Measurements from ENCODE around the gene DHRS11.

Gene DHRS11, protein sequence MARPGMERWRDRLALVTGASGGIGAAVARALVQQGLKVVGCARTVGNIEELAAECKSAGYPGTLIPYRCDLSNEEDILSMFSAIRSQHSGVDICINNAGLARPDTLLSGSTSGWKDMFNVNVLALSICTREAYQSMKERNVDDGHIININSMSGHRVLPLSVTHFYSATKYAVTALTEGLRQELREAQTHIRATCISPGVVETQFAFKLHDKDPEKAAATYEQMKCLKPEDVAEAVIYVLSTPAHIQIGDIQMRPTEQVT

GRCh38 chr17:36591434-36592315, at the start of gene DHRS11:
Gene DHRS11 (plus strand): TSS chr17:36591879. CDS start chr17:36592010, 131 bp downstream.
- H3K27me3 Mint-ChIP-seq, result no peaks in the 10 kb centered on the region
- H3K36me3 Mint-ChIP-seq, result peaks cover 3% of the 10 kb centered on the region
- H3K4me1 Mint-ChIP-seq, result peaks cover 34% of the 10 kb centered on the region
- H3K9me3 Mint-ChIP-seq, result no peaks in the 10 kb centered on the region
- peak within 1 kb of the TSS; percentile 86 for H3K4me3 Mint-ChIP-seq
- peak within 1 kb of the TSS; percentile 84 for H3K27ac Mint-ChIP-seq

GRCh38 chr17:36542755-36543154, 48.9 kb upstream of the DHRS11 start:
- no peak overlapping the region for H3K4me3 Mint-ChIP-seq
- no peaks in the 10 kb centered on the region for H3K27me3 Mint-ChIP-seq
- peaks cover 22% of the 10 kb centered on the region for H3K4me1 Mint-ChIP-seq
- no peaks in the 10 kb centered on the region for H3K9me3 Mint-ChIP-seq
- peaks cover 3% of the 10 kb centered on the region for H3K36me3 Mint-ChIP-seq
- no peak overlapping the region for H3K27ac Mint-ChIP-seq

- H3K36me3 Mint-ChIP-seq, result peaks cover 3% of the 10 kb centered on the region
- no peaks in the 10 kb centered on the region for H3K27me3 Mint-ChIP-seq
- H3K4me3 Mint-ChIP-seq, result peak overlapping the region; percentile 92
- peaks cover 26% of the 10 kb centered on the region for H3K4me1 Mint-ChIP-seq
- peak overlapping the region; percentile 98 for H3K27ac Mint-ChIP-seq
- no peaks in the 10 kb centered on the region for H3K9me3 Mint-ChIP-seq
Measured at GRCh38 chr17:36544044-36544306, 47.7 kb upstream of the DHRS11 start.

GRCh38 chr17:36544307-36545076, 47.2 kb upstream of the DHRS11 start, which contains the start of gene GGNBP2:
Gene GGNBP2 (plus strand): TSS chr17:36544919. CDS start chr17:36545725, 806 bp downstream.
- Mint-ChIP-seq H3K27ac (peak within 1 kb of the TSS; percentile 98), H3K4me1 (peaks cover 26% of the 10 kb centered on the region), H3K9me3 (no peaks in the 10 kb centered on the region), H3K27me3 (no peaks in the 10 kb centered on the region), H3K36me3 (peaks cover 3% of the 10 kb centered on the region), H3K4me3 (peak within 1 kb of the TSS; percentile 93)

DNA sequence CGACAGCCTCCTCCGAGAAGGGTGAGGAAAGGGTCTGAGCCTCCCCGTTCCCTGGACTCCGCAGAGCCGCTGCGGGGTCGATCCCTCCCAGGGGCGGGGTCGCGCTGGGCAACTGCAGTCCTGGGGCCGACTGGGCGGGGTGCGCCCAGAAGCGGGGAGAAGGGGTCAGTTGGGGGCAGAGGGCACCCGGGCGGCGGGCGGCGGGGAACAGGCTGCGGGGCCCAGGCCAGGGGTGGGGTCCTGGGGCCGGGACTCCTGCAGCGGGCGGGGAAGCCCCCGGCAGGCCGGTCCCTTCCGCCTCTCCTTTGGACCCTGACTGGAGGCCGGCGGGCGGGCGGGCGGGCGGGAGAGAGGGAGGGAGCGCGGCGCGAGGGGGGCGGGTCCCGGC, 46.6 kb upstream of the DHRS11 start:
- Mint-ChIP-seq H3K27ac (peak overlapping the region; percentile 97), H3K36me3 (peaks cover 3% of the 10 kb centered on the region), H3K4me3 (peak overlapping the region; percentile 93), H3K4me1 (peaks cover 28% of the 10 kb centered on the region), H3K9me3 (no peaks in the 10 kb centered on the region), H3K27me3 (no peaks in the 10 kb centered on the region)

DNA sequence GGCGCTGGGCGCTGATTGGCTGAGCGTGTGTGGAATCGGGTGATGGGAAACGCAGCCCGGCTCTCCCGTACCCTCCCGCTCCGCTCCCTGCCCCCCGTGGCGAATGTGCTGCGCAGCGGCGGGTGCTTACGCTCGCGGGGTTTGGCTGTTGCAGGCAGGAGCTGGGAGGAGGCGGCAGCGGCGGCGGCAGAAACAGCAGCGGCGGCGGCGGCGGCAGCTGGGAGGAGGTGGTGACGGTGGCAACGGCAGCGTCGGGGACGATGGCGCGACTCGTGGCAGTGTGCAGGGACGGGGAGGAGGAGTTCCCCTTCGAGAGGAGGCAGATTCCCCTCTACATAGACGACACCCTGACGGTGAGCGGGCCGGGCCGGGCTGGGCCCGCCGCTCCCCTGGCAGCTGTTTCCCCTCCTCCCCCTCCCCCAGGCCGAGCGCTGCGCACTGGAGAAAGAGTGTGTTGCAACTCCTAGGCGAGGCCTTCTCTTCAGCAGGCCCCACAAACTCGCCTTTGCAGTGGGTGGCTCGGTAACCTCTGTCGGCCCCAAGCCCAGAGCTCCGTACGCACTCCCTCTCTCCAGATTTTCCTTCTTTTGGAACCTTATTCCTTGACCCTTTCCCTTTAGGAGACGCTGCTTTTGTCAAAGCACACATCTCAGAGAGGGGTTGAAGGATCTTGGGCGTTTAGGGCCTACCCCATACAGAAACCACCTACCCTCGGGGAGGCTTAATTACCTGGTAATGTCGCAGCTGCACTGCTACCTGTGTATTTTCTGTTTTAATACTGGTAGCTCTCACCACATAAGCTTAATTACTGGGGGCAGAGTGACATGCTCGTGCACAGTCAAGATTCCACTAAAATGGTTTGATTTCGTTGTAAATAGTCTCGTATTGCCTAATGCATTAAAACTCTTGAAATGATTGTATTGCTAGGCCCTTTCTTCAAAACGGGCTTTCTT, 45.9 kb upstream of the DHRS11 start:
- Mint-ChIP-seq H3K27ac (peak overlapping the region; percentile 96), H3K9me3 (no peaks in the 10 kb centered on the region), H3K4me1 (peaks cover 34% of the 10 kb centered on the region), H3K36me3 (peaks cover 7% of the 10 kb centered on the region), H3K4me3 (peak overlapping the region; percentile 93), H3K27me3 (no peaks in the 10 kb centered on the region)

DNA sequence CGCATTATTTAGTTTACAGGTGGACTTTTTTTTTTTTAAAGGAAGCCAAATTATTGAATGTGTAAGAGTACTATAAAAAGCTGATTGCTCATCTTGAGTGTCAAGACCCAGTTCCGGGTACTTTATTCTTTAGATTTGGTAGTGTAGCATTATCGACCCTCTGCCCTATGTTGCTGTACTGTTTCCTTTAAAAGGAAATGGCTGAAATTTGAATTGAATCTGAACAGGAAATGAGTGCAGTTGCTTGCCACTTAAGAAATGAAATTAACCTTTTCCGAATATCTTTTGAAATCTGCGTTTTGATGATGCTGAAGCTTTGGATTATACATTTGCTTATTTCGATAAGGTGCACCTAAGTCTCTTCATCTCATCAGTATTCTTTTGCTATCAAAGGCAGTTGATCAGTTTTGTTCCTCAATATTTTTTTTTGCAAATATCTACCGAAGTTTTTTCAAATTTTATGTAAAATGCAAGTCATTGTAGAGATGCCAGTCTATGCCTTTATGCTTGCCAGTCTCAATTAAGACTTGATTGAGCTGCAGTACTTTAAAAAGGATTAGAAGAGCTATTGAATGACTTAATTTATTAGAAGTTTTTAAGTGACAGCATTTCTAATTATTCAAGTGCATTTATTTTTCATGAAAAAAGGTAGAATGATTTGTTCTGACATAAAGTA, 45.1 kb upstream of the DHRS11 start:
- peaks cover 40% of the 10 kb centered on the region for H3K4me1 Mint-ChIP-seq

GRCh38 chr17:36547776-36548175, 43.9 kb upstream of the DHRS11 start:
- Mint-ChIP-seq H3K4me3 (peak overlapping the region; percentile 93), H3K4me1 (peaks cover 52% of the 10 kb centered on the region), H3K9me3 (no peaks in the 10 kb centered on the region), H3K27ac (peak overlapping the region; percentile 86), H3K36me3 (peaks cover 7% of the 10 kb centered on the region), H3K27me3 (no peaks in the 10 kb centered on the region)

More for the DNA sequence above, 45.1 kb upstream of the DHRS11 start:
- Mint-ChIP-seq H3K9me3 (no peaks in the 10 kb centered on the region), H3K4me3 (peak overlapping the region; percentile 93), H3K36me3 (peaks cover 7% of the 10 kb centered on the region), H3K27ac (peak overlapping the region; percentile 96), H3K27me3 (no peaks in the 10 kb centered on the region)

- peaks cover 67% of the 10 kb centered on the region for H3K4me1 Mint-ChIP-seq
- no peaks in the 10 kb centered on the region for H3K27me3 Mint-ChIP-seq
- peak overlapping the region; percentile 71 for H3K4me3 Mint-ChIP-seq
- H3K36me3 Mint-ChIP-seq, result peaks cover 8% of the 10 kb centered on the region
- no peaks in the 10 kb centered on the region for H3K9me3 Mint-ChIP-seq
- peak overlapping the region; percentile 95 for H3K27ac Mint-ChIP-seq
Measured at GRCh38 chr17:36550491-36551417, 40.9 kb upstream of the DHRS11 start.

DNA sequence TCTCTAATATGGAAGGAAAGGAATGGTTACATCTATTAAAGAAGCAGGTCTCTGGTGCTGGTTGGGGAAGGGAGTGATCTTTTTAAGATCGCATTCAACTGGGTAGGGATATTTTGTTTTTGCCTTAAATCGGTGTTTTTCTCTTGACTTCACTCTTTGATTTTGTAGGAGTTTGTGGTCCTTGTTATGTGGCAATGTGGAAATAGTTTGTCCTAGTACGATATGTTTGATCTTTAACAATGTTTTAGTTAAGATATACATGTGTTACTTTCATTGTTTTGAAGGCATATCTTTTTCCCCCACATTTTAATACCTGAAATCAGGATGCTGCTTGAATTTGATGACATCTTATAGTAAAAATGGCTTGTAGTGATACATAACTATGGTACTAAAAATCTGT, 38.2 kb upstream of the DHRS11 start:
- no peaks in the 10 kb centered on the region for H3K27me3 Mint-ChIP-seq
- H3K27ac Mint-ChIP-seq, result peak overlapping the region; percentile 59
- peaks cover 70% of the 10 kb centered on the region for H3K4me1 Mint-ChIP-seq
- peak overlapping the region; percentile 56 for H3K4me3 Mint-ChIP-seq
- peaks cover 13% of the 10 kb centered on the region for H3K36me3 Mint-ChIP-seq
- no peaks in the 10 kb centered on the region for H3K9me3 Mint-ChIP-seq

- no peak overlapping the region for H3K4me3 Mint-ChIP-seq
- H3K4me1 Mint-ChIP-seq, result peaks cover 25% of the 10 kb centered on the region
- H3K9me3 Mint-ChIP-seq, result no peaks in the 10 kb centered on the region
- H3K36me3 Mint-ChIP-seq, result peaks cover 10% of the 10 kb centered on the region
- H3K27ac Mint-ChIP-seq, result peak overlapping the region; percentile 72
- no peaks in the 10 kb centered on the region for H3K27me3 Mint-ChIP-seq
Measured at GRCh38 chr17:36566081-36566480, 25.6 kb upstream of the DHRS11 start.

DNA sequence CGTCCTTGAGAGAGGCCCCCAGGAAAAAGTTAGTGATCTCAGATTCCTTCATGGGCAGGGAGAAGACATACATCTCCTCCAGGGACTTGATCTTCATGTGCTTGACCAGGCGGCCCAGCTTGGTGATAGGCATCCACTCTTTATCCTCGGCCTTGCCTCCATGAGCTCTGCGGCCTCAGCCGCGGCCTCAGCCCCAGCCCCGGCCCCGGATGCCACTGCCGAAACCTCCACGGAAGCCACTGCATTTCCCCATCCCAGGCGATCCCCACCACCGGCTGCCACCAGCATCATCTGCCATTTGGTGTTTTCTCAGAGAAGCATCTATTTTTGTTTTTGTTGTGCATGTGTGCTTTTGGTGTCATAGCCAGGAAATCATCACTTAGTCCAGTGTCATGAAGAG, 16.7 kb upstream of the DHRS11 start:
- H3K27me3 Mint-ChIP-seq, result no peaks in the 10 kb centered on the region
- H3K27ac Mint-ChIP-seq, result no peak overlapping the region
- H3K4me3 Mint-ChIP-seq, result no peak overlapping the region
- H3K9me3 Mint-ChIP-seq, result no peaks in the 10 kb centered on the region
- peaks cover 13% of the 10 kb centered on the region for H3K36me3 Mint-ChIP-seq
- peaks cover 25% of the 10 kb centered on the region for H3K4me1 Mint-ChIP-seq

DNA sequence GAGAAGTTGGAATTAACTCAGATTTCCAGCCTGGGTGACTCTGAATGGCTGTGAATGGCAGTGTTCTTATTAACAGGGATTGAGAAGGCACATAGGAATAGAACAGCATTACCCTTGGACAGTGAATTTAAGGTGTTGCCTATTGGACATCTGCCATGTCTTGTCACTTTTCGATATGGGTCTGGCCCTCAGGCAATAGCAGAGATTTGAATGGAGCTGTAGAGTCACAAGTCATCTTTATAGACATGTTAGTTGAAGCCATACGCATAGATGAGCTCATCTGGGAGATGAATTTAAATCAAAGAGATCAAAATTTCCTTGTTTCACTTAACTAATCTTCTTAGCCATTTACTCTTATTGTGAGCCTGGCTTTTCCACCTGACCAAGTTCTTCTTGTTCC, 14.9 kb upstream of the DHRS11 start:
- Mint-ChIP-seq H3K36me3 (peaks cover 15% of the 10 kb centered on the region), H3K27ac (peak overlapping the region; percentile 68), H3K4me3 (no peak overlapping the region), H3K4me1 (peaks cover 25% of the 10 kb centered on the region), H3K9me3 (no peaks in the 10 kb centered on the region), H3K27me3 (no peaks in the 10 kb centered on the region)

Measured in activated naive CD4-positive, alpha-beta T cell treated with anti-CD3 and anti-CD28 coated beads, Interleukin-2, amount 50 U/mL, for 24 hours (primary cell).